Activated CD4-positive, alpha-beta T cell treated with anti-CD3 and anti-CD28 coated beads, Interleukin-2, amount 50 U/mL, for 1 hour (primary cell): Measurements from ENCODE around the gene WDPCP.
"Not testable (repeated sequence)": the region's sequence is repeated elsewhere in the genome, so short reads cannot be mapped to it uniquely, and the experiment has no call there.

Source experiments
- DNase-seq: peaks from one replicate; pipeline ENCODE4 v3.0.0-alpha.2; 2020

The WDPCP gene

DNA sequence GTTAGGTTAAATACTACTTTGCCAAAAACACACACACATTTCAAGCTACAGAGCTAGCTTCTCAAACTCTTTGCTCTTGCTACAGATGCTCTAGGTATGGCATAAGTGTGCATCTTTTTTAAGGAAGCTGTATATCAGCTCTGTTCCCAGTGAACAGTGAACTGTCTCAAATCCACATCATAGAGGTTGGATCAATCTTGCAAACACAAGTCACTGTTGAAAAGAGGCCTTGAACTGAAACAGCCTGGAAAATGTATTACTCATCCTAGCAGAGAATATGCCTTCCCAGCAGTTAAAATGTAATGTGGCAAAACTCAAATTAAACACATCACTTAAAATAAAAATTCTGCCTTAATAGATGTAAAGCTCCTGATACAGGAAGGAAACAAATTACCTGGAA is 151.8 kb downstream of the WDPCP start:
- DNase-seq: no peak

GRCh38 chr2:63435070-63435469 is 153.2 kb downstream of the WDPCP start:
- no peak for DNase-seq

DNA sequence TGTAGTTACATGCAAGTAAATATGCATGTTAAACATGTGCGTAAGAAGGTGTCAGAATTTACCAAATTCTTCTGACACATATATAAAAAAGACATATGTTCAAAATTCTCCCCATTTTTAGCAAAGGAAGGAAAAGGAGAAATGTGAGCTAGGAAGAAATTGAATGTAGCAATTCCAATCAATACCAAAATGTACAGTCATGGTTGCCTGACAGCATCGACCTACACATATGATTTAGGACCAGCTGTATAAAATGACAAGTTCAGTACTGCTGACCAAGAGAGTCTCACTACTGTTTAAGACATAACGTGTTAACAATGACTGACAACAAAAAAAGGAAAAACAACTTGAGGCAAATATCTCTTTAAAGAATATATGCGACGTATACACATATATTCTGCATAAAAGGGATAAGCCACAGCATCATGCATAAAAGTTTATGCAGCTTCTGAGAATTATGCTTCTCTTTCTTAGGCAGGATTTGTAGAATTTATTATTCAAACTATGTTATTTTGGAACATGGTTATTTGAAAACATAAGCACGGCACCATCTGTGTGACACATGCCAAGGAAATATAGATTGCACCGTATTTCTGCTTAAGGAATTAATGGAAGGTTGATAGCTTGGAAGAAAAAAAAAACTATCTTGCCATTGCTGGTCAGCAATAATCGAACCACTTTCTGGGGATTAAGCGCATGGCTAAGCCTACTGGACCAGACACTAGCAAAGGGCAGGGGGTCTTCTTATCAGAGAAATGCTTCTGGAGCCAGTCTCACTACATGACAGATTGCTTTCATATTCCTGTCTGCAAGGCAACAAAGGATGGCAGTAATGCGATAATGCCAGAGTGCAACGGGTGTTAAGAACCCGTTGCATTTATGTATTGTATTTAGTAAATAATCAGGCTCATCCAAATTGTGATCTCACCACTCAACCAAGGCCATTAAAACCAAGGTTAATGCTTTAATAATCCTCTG is 154.0 kb downstream of the WDPCP start:
- DNase-seq: no peak

GRCh38 chr2:63432373-63432772 is 155.9 kb downstream of the WDPCP start:
- DNase-seq: no peak

GRCh38 chr2:63425606-63426005 is 162.7 kb downstream of the WDPCP start:
- no peak for DNase-seq

- DNase-seq: no peak
These were observed 163.2 kb downstream of the WDPCP start for GRCh38 chr2:63425079-63425416.

DNA sequence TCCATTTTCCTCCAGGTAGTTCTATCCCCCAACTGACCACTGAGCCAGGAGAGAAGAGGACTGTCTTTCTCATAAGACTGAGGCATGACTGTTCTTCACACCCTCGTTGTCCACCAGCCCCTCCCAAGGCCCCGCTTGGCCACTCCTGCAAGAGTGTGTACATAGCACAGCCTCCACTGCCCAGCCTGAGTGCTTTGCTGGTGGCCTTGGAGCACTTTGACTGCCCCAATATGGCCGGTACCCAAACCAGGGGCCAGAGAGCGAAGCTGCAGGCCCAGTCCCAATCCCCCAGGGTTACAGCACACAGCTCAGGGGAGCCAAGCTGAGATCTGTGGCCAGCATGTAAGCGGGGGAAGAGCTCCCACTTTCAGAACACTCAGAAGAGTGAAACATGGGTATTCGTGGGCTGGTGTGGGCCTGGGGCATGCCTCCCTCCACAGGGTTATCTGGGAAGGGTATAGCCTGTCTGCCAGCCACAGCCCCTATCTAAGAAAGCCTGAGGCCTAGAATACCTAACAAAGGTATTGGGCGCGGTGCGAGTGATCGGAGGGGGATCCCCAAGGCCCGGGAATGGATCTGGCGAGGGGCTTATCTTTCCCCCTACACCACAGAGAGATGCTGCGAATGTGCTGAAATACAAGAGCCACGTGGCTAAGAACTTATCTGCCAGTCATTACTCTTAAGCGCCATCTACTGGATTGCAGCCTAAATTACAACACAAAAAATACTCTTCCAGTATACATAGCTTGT is 163.8 kb downstream of the WDPCP start:
- no peak for DNase-seq

- no peak for DNase-seq
These were observed 165.7 kb downstream of the WDPCP start for GRCh38 chr2:63422556-63422955.

GRCh38 chr2:63408530-63408929 is 179.7 kb downstream of the WDPCP start:
- no peak for DNase-seq

GRCh38 chr2:63406641-63407040 is 181.6 kb downstream of the WDPCP start:
- no peak for DNase-seq

GRCh38 chr2:63403820-63404219 is 184.5 kb downstream of the WDPCP start:
- no peak for DNase-seq

DNA sequence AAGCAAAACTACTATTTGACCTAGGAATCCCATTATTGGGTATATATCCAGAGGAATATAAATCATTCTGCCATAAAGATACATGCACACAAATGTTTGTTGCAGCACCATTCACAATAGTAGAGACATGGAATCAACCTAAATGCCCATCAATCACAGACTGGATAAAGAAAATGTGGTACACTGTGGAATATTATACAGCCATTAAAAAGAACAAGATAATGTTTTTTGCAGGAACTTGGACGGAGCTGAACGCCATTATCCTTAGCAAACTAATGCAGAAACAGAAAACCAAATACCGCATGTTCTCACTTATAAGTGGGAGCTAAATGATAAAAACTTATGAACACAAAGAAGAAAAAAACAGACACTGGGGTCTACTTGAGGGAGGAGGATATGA is 185.4 kb downstream of the WDPCP start:
- DNase-seq: not testable (repeated sequence)

DNA sequence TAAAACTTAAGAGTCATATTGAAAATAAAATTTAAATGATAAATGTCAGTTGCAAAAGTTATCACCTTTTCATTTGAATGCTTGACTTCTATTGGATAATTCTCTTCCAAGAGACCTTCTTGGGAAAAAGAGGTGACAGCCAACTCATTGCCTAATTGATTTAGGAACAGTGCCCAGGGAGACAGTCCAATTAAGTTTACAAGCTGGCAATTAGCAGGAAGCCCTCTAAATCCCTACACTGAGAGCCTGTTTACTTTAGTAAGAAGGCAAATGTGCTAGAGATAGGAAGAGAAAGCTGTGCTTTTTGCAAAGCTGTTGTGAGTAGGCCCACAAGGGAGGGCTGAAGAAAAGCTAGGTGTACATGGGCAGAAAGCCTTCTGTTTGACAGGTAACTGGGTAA is 189.1 kb downstream of the WDPCP start:
- no peak for DNase-seq

DNA sequence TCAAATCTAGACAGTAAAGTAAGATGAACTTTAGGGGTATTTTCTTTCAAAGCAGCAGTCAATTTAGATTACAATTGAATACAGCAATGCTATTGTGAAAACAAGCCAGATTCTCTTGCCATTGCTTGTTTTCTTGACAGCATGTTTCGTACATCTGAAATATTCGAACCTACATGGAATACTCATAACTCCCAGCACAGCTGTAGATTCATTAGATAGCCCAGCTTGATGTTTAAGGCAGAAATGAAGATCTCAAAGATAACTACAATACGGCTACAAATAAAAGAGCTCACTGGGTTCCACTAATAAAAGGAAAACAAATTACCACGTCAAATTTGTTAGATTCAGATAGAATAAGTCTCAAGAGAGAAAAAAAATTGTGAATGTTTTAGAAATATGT is 208.8 kb downstream of the WDPCP start:
- DNase-seq: no peak

DNA sequence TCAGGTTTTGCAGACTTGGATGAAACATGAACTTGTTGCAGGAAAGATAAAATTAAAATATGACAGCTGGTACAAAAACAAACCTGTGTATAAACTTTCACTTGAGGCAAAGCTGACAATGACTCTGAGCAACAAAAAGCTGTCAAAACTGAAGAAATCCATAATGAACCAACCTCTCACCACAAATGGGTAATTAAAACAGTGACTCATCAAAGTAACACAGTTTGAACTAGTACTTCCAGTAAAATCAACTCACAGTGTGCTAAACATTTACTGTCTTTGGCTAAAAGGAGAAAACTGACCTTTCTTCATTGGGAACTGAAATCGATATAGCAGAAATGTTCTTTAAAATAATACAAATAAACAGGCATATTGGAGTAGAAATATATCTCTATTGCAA is 209.7 kb downstream of the WDPCP start:
- DNase-seq: no peak

DNA sequence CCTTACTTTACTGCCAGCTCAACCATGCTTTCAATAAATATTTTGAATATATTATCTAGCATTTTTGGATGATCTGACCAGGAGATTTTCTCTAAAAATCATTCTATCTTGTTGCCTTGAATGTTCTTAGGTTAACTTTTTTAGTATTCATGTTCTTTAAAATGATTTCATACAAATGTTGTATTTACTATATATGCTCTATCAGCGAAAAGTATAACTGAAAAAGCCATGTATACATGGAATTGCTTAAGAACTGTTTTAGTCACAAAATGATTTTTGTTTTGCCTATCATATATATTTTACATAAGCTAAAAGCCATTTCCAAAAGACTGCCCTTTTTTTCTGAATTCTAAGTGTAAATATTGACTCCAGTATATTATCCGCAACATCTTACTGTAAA is 213.9 kb downstream of the WDPCP start:
- DNase-seq: no peak

- DNase-seq: no peak
These were observed 215.7 kb downstream of the WDPCP start for GRCh38 chr2:63372549-63372948.

GRCh38 chr2:63369146-63369545 is 219.1 kb downstream of the WDPCP start:
- DNase-seq: no peak

DNA sequence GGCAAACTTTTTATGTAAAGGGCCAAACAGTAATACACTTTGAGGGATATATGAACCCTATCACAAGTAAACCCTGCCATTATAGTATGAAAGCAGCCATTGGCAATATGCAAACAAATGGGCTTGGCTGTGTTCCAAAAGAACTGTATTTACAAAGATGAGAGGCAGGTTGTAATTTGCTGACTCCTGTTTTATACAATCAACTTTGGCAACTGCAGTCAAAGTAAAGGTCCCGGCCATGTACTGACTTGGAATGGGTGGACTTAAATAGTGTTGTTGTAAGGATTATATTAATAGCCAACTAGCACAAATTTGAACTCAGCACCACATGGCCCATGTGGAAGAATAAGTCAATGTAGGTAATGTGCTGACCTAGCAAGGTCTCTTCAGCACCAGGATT is 223.4 kb downstream of the WDPCP start:
- no peak for DNase-seq

- DNase-seq: not testable (repeated sequence)
These were observed 230.6 kb downstream of the WDPCP start for GRCh38 chr2:63357722-63358121.

DNA sequence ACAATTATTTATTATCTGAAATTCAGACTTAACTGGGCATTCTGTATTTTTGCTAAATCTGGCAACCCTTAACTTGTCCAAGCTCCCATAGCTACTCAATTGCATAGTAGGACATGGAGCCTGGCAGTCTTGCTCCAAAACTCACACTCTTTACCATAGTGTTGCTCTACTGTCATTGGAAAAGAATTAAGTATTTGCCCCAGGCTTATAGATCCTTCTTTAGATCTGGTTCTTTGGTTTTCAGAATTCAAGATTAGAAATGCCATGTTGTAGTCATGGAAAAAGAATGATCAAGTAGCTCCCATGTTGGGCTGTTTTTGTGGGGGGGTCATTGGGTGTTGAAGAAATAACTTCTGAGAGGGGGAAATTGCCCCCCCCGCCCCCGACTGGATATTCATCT is 240.9 kb downstream of the WDPCP start:
- DNase-seq: no peak

DNA sequence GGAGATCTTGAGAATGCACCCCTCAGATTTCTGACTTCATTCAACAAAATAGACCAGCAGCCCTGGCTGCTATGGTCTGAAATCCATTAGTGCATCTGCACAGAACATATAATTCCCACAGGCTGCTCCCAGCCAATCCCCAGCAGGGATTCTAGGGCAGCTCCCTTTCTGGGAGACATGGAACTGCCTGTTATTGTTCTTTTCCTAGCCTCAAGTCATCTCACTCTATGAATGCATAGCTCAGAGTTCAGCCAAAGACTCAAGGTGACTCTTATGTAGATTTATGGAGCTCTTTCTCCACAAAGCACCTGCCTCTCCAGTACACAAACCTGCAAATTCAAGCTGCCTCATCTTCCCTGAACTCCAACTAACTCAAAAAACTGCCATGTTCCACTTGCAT is 241.9 kb downstream of the WDPCP start:
- no peak for DNase-seq

DNA sequence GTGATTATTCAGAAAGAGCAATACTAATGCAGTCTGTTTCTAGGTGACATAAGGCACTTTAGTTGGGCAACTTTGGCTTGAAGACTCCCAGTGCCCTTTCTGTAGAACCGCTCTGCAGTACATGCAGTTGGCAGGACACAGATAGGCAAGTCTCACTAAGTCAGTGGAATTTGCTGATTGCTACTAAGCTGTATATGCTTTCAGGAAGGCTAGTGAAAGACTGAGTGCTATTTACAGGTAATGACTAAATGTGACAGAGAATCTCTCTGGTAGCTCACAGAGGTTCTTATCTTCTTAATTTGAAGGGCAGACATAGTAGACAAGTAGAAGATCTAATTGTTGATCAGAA is 243.0 kb downstream of the WDPCP start:
- no peak for DNase-seq

- no peak for DNase-seq
These were observed 243.5 kb downstream of the WDPCP start for GRCh38 chr2:63344575-63345284.
